ENCODE measurements around the gene CLDN11.

CLDN11 gene

DNA sequence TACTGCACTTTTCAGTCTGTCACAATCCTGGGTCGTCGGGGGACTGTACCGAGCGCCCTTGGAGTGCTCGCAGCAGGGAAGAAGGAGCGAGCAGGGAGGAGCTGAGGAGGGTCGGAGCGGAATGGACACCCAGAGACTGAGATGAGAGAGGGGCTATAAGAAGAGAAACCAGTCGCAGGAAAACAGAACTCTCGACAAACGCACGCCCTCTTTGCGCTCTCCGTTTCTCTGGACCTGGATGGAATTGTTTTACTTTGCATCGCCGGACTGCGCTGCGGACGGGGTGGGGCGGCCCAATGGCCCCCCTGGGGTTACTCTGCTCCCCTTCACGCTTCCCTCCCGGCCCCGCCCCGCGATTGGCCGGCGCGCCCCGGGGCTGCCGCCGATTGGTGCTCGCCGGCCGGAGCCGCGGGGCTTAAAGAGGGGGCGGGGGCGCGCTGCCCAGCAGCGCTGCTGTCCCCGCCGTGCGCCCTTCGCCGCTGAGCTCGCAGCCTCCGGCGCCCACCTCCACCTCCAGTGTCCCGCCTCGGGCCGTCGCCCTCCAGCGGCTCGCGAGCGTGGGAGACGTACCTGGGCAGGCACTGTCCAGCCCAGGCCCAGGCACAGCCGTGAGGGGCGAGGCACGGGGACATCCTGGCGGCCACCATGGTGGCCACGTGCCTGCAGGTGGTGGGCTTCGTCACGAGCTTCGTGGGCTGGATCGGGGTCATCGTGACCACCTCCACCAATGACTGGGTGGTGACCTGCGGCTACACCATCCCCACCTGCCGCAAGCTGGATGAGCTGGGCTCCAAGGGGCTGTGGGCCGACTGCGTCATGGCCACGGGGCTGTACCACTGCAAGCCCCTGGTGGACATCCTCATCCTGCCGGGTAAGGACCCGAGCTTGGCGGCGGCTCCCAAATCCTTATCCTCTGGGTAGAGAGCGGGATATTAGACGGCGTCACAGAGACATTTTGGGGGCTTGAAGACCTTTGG is at the start of gene CLDN11:
Gene CLDN11 (plus strand): TSS at position 447 of the 977 bp plus-strand sequence. CDS start 199 bp downstream, at position 646.
- DNase-seq = peak; percentile 16

DNA sequence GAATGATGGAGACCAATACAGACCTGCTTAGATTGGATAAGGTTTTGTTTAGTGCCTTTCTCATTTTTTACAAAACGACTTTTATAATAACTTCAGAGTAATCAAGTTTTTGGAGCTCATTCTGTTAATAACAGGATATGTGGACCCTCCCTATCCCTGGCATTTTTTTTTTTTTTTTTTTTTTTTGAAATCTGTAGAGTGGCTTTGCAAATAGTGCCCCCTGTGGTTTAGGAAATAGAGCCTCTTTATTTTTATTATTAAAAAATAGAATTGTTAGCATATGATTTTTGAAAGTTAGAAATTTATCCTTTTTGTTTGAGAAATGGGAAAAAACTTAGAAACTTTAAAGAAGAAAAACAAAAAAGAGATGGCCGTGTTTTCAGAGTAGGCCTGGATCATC is 49.7 kb upstream of the CLDN11 start:
- no peak for DNase-seq

DNA sequence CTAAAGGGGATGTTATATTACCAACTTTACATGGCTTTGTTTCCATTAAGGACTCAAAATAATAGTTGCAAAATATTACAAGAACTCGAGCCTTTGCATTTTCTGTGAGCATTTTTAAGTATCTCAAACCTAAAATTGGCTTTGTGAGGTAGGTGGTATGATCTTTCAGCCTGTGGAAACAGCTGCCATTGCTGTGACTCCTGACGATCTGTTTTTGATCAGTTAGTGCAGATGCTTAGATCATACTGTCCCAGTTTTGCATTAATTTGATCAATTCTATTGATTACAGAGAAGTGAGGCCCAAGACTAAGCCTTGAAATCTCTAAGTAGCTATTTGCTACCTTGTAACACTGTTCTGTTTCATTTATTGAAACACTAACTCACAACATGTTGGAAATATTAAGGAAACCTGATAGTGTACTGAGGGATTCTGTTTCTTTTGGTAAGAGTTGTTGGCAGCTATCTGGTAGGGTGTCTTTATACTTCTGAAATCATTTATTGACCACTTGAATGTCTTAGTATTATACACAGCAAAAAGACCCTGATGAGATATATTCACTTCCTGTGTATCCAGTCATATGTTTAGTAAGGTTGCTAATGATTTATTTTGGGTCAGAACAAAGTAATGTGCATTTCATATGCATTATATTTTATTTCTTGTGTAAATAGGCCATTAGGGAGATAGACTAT is 46.3 kb upstream of the CLDN11 start:
- DNase-seq = no peak

DNA sequence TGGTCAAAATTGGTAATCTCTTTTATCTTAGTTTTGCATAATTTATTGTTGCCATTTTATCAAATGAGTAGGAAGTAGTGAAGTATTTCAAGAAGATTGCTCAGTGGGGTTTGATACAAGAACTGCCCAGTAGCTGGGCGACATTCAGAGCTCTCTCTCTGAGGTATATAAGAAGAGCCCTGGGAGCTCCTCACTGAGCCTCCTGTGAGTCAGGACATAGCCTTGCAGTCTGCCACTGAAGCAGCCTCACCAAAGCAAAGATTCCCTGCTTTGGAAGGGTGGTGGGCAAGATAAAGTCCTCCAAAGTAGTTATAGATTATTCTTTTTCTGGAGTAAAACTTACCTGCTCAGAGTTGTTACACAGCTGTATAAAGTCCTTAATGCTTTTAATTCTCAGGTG is 35.1 kb upstream of the CLDN11 start:
- DNase-seq = no peak

DNA sequence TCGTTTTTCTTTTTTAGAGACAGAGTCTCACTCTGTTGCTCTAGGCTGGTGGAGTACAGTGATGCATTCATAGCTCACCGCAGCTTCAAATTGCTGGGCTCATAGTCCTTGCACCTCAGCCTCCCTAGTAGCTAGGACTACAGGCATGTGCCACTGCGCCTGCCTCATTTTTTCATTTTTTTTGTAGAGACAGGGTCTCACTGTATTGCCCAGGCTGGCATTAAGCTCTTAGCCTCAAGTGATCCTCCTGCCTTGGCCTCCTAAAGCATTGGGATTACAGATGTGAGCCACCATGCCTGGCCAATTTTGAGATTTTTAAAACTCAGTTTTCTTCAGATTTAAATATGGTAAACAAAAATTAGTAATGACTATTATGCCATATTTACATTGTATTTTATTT is 32.2 kb upstream of the CLDN11 start:
- DNase-seq = no peak

DNA sequence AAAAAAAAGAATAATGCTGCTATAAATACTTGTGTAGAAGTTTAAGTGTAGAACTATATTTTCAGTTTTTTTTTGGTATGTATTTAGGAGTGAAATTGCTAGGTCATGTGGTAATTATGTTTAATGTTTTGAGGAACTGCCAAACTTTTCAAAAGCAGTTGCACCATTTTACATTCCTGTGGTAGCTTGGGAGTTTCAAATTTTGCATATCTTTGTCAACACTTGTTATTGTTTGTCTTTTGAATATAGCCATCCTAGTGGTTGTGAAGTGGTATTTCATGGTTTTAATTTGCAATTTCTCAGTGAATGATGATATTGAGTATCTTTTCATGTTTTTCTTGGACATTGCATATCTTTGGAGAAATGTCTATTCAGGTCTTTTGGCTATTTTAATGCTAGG is 30.7 kb upstream of the CLDN11 start:
- no peak for DNase-seq

DNA sequence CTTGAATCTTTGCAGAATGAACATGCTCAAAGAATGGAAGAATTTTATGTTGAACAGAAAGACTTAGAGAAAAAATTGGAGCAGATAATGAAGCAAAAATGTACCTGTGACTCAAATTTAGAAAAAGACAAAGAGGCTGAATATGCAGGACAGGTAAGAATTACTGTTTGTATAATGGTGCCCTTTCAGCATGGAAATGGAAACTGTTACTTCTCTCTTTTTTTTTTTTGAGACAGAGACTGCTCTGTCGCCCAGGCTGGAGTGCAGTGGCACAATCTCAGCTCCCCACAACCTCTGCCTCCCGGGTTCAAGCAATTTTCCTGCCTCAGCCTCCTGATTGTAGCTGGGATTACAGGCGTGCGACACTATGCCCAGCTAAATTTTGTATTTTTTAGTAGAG is 27.6 kb upstream of the CLDN11 start:
- DNase-seq = no peak

DNA sequence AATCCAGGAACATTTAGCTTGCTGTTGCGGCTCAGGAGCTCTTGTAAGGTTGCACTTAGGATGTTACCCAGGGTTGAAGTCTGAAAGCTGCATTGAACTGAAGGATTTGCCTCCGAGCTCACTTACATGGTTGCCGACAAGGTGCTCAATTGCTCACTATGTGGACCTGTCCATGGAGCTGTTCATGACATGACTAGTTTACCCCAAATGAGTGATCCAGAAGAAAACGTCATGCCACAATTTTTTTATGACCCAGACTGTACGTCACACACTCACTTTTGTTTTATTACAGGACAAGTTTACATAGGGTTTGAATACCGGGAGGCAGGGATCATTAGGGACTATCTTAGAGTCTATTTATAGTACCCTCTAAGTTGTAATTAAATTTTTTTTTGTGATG is 21.0 kb upstream of the CLDN11 start:
- no peak for DNase-seq

DNA sequence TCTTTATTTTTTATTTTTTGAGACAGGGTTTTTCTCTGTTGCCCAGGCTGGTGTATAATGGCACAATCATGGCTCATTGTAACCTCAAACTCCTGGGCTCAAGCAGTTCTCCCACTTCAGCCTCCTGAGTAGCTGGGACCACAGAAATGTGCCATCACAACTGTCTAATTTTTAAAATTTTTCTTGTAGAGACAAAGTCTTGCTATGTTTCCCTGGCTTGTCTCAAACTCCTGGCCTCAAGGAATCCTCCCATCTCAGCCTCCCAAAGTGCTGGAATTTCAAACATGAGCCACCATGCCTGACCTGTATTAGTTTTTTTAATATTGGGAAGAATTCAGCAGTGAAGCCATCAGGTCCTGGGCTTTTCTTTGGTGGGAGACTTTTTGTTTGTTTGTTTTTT is 13.6 kb upstream of the CLDN11 start:
- no peak for DNase-seq

DNA sequence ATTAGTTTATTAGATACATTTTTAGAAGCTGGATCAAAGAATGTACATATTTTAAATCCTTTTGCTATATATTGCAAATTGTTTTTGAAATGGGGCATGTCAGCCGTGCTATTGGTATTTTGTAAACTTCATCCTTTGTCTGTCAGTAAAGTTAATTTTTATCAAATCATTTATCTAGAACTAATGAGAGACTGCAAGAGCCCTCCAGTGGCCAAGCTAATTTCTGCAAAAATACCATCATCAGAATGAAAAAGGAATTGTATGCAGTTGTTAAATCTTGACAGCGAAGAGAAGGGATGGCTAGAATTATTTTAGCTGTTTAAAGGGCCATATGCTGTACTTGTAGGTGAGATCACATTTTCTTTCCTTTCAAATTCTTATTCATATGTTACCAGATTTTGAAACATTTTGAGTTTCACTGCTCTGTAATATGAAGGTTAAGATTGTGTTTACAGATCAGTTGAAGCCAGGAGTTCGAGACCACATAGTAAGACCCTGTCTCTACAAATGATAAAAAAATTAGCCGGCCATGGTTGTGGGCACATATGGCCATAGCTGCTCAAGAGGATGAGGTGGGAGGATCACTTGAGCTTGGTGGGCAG is 8.1 kb upstream of the CLDN11 start:
- DNase-seq = peak; percentile 29

DNA sequence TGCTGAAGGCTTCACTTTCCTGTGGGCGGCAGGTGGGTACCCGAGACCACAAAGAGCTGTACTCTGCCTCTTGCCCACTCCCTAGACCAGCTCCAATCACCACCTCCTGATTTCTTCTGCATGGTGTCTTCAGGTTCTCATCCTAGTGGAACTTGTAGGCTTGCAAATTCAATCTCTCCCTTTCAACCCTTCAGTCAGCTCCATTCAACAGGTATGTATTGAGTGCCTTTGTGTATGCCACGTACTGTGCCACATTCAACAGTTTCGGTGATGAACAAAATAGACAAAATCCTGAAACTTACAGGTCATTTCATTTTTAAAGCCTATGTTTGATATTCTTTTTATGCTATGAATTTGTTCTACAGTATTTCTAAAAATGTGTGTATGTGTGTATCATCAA is 5.4 kb upstream of the CLDN11 start:
- DNase-seq = no peak

DNA sequence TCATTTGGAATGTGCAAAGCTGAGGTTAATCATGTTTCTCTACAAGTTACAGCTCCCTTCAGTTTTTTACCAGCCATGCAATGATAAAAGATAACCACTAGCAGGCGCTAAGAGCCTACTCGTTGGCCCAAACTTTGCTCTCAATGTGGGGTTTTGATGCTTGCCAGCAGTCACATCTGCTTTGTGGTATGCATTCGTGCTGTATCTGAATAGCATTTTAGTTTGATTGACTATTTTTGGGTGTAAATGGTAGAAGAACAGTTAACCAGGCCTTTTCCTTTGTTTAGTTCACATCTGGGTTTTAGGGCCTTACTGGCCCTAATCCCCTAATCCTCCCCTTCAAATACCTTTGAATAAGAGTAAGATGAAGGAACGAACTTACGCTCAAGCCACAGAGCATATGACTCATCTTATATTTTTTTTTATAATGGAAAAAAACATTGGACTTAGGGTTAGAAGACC is 4.4 kb upstream of the CLDN11 start:
- DNase-seq = peak; percentile 57

DNA sequence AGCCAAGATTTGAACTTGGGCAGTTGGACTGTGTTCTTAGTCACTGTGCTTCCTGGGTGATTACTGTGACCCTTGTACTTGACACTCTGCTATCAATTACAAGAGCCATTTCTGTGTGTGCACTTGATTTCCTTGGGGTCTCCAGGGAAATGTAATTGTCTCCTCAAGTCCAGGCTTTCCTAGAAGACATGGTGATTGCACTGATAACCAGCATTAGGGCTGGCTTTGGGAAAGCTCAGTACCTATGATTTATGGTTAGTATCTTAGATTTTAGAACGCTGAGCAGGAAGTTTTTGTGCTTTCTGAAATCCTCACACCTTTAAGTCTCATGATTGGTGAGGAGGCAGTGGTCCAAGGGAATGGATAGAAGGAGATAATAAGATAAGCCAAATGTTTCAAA is 1.6 kb upstream of the CLDN11 start:
- DNase-seq = no peak

DNA sequence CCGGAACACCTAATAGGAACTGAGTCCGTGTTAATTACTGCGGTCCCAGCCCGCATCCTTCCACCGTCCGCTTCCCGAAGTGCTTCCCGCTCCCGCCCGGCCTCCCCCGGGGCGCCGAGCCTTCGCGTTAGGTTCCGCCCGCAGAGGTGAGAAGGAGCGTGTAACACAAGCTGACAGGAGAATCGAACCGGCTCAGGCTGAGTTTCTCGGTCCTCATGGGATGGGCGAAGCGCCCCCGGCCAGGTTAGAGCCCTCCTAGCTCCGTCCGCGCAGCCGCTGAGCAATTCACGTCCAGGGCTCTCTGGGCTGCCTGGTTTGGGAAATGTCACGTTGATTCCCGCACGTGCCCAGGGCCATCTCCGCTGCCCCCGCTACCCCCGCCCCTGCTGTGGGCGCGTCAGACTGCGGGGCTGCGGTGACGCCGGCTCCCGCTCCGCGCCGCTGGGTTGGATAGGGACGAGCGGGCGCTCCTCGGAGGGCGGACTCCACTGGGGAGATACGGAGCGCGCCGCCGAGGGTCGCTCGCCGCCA is 954 bp downstream of the CLDN11 start:
- DNase-seq = no peak

DNA sequence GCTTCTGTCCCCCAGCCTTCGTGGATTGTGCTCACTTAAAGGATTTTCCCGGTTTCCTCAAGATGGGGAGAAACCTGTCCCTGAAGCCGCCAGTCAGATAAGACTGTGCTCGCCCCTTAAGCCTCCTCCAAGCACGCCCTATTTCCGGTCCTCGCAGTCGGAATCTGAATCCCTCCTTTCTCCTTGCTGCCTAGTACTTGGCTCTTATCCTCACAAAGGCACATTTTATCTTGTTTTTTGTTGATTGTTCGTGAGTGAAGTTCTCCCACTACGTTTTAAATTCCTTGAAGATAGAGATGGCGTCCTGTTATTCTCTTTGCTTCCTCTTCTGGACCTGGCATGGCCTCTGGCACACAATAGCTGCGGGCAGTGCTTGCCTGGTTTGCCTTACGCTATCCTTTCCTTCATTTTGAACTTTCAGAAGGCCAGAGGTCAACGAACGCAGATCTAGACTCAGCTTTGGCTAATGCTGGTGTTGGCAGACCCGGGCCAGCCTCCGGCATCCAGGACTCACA is 1.7 kb downstream of the CLDN11 start:
- no peak for DNase-seq

DNA sequence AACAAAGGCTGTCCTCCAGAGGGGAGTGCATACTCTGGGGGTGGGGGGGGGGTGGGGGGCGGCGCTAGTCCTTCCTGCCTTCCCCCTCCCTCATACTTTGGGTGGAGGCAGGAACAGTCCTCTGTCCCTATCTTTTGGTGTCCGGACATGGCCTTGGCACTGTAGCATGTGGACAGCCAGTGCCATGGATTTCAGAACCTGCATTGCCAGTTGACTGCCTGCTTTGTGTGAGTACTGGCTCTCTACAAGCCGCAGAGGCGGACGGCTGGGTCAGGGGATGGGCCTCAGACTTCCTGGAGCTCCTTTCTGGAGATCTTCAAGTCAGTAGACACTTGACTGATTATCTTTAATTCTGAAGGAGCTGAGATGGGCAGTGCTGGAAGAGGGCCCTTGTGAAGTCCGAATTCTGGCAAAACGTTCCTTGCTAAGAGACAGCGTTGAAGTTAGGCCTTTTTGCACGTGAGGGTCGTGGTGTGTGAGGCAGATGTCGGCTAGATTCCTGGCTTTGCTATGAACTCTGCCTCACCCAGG is 2.5 kb downstream of the CLDN11 start:
- DNase-seq = no peak

DNA sequence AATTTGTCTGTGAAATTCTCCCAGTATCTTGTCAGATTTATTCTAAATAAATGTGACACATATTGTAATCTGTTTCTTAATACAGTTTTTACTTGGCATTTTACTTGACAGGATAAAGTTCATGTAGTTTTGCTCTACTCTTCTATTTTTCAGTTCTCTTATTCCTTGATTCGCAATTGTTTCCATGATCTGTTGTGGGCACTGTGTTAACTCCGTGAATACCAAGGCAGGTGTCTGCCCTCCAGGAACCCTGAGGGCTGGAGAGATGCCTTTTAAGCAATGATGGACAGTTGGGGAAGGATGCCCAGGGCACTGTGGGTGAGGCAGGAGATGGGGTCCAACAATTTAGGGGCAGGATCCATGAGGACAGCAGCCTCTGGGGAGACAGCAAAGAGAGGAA is 3.1 kb downstream of the CLDN11 start:
- DNase-seq = no peak

DNA sequence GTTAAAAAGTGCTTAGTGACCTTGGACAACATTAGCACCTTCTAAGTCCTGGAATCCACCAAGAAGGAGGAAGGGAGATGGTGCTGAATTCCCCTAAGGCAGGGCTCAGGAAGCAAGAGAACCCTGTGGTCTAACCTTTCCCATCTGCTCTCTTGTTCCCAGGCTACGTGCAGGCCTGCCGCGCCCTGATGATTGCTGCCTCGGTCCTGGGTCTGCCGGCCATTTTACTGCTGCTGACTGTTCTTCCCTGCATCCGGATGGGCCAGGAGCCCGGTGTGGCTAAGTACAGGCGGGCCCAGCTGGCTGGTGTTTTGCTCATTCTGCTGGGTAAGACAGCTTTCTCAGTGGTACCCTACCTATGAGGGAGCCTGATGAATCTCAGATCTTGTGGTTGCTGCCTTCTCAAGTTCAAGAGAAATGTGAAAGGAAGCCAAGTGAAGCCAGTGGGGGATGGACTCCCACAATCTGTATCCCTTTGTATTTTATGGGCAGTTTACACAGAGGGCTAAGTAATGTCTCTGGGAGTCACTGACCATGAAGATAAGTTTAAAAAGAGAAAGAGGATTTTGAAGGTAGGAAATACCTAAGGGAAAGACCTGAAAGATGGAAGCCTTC is 4.4 kb downstream of the CLDN11 start:
- no peak for DNase-seq

DNA sequence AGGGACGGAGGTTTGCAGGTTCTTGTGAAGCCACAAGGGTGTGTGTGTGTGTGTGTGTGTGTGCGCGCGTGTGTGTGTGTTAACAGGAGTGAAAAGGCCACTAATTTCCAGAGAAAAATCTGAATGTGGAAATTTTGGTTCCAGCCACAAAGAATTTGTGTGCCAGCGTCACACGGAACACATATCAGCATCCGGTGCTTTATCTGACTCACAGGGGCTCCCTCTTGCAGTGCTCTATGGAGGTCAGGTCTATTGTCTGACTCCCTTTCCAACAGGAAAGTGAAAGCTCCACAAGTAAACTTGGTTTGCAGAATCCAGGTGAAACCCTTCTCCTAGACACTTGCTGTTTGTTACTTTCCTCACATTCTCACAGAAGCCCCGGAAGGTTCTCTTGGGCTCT is 6.2 kb downstream of the CLDN11 start:
- DNase-seq = no peak

DNA sequence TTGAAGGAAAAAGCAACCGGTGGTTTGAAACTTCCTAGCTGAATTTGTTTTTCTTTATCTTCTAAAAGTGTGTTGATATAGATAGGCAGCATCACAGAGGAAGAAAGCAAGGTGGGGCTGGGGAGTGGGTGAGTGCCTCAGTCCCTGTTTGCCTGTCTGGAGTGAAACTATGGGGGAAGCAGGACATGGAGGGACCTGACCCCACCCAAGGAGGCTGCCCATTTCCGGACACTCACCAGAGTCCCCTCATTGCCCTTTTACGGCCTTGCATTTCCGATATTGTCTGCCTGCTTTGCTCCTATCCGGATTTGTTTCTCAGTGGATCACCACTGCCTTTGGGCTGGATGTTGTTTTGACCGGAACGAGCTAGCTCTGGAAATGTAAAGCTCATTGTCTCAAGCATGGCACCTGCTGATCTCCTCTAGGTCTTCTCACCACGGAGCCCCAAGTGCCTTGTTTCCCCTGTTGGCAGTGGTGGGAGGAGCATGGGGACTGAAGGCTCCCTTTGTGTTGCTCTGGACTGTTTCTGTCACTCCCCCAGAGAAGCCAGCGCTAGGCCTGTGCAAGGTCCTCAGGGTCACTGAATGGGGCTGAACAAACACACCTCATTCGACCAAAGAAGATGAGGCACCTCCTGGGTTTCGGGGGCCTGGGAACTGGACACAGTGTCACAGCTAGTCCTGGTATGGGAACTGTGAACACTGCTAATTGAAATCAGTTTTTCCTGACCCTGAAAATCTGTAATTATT is 7.0 kb downstream of the CLDN11 start:
- DNase-seq = no peak

DNA sequence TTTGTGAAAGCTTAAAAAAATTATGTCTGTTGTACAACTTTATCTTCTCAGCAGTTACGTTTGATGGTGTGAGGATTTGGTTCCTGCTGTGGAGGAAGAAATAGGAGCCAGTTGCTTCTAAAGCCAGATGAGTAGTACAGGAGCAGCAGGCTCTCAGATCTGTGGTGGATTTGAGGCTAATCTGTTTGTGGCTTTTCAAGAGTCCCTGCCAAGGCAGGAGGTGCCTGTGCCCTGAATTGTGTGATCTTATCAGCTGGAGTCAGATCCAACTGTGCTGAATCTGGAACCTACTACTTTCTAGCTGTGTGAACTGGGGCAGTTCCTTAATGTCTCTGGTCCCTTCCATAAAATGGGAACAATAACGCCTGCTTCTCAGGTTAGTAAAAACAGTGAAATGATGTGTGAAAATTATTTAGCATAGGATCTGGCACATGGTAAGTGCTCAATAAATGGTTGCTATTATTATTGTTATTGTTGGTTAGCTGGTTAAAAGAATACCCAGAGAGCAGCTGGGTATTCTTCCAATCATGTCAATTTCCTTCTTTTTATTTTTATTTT is 7.7 kb downstream of the CLDN11 start:
- no peak for DNase-seq
